Activated CD4-positive, alpha-beta T cell treated with anti-CD3 and anti-CD28 coated beads, Interleukin-2, Interleukin-4, amounts not matched to agents 100 ng/mL and 50 ng/mL, durations not matched to agents 16 hours and 8 hours (primary cell): ENCODE measurements around the gene NFASC.

ENCODE experiments used
- DNase-seq: peaks from one replicate; pipeline ENCODE4 v3.0.0-alpha.2; 2020; ENCODE audit warnings: low spot score

Gene NFASC

DNA sequence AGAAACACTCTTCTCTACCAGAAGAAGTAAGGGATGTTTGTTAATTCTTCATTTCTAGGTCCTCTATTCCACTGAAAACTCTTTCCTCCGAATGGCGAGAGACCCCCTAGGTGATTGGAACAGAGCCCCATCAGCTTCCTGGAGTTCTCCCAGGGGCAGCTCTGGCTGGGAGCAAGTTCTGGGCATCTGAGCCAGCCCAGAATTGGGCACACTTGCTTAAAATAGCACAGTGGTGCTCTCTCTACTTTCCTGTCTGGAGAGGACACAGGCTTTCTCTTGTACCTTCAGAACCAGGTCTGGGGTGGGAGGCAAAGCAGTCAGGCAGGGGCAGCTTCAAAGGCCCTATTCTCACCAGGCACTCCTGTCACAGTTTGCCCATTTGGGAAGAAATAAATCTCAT lies 89.2 kb downstream of the NFASC start:
- DNase-seq = no peak

DNA sequence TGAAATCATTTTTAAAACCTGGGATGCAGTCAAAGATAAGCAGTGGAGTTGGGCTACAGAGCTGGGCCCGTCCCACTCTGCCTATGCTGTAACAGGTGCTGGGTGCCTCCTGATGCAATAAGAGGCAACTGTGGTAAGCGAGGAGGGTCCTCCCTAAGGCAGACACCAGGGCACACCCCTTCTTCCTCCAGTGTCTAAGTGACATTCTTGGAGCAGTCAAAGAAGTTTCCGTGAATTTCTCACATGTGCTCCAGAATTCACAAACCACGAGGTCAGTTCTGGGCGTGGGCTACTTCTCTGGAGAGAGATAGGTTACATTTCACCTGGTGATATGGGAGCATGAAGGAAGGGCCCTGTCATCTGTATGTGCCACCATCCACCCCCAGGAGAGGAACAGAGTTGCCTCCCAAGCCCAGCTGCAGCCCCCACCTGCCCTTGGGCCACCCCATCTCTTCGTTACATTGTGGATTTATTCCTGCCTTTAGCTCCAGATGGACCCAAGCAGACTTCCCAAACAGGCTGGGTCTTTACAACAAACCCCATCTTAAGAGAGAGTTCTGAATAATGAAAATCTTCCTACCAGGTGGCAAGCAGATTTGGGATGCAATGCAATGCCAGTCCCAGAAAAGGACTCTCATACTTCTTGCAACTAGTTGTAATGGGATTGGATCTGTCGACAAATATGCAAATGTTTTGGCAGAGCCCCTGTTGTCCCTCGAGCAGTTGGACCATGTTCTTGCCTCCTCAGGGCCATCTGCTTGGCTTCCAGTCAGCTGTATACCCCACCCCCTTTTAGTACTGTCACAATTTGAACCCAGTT lies 89.9 kb downstream of the NFASC start:
- DNase-seq = no peak

DNA sequence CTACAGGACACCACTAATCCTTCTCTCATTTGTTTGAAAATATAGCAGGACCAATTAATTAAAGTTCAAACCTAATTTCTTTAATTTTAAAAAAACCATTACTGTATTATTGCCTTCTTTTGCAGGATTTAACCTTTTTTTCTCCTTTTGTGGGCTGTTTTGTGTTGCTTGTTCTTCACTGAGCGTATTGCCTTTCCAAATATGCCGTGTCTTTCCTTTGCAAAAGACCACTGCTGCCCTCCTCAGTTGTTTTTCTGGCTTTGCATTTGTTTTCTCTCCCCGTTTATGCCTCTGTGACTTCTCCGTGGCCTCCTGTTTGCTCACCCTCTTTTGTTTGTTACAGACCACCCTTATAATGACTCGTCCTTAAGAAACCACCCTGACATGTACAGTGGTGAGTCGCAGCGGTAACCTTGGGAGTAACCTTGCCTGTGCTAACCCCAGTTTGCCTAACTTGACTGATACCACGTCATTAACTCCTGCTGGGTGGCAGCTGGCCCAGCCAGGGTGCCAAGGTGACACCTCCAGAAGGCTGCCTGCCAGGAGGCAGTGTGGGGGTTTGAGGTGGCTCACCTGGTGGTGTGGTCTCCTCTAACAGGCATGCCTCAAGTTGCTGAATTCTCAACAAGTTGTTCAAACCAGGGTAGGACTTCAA lies 91.2 kb downstream of the NFASC start:
- DNase-seq = no peak

- DNase-seq = no peak
Measured at GRCh38 chr1:204962742-204963632, 92.3 kb downstream of the NFASC start.

- DNase-seq = no peak
Measured at GRCh38 chr1:204967451-204967850, 96.8 kb downstream of the NFASC start.

DNA sequence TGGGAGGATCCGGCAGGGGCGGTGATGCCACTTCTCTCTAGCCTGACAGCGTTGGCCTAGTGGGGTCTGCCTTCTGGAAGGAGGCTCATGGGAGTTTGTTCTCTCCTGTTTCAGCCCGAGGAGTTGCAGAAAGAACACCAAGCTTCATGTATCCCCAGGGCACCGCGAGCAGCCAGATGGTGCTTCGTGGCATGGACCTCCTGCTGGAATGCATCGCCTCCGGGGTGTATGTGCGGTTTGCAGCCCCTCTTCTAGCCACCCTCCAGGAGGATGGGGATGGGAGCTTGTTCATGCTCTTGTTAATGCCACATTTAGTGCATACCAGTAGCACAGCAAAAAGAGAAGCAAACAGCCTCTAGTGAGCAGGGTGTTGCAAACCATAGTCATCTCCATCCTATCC lies 97.5 kb downstream of the NFASC start:
- DNase-seq = no peak

GRCh38 chr1:204968951-204969350 lies 98.3 kb downstream of the NFASC start:
- DNase-seq = no peak

- DNase-seq = no peak
Measured at GRCh38 chr1:204970937-204971336, 100.3 kb downstream of the NFASC start.

- DNase-seq = no peak
Measured at GRCh38 chr1:204971517-204972336, 101.1 kb downstream of the NFASC start.

- no peak for DNase-seq
Measured at GRCh38 chr1:204972426-204972825, 101.8 kb downstream of the NFASC start.

DNA sequence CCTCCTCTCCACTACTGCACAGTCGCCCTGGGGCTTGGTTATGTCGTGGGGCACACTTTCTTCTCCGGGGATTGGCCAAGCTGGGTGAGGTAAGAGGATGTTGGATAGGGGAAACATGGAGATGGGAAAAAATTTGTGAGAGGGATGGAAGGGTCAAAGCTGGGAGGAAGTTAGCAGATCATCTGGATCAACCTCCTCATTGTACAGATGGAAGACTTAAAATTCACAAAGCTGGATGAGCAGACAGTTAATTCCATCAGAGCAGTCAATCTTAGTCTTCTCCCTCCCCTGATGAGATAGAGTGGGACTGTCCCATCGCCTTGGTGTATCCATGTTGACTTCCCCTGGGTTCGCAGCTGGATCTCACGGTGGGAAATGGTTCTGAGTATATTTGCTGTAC lies 102.8 kb downstream of the NFASC start:
- DNase-seq = no peak

- no peak for DNase-seq
Measured at GRCh38 chr1:204974327-204974726, 103.7 kb downstream of the NFASC start.

GRCh38 chr1:204975021-204975420 lies 104.4 kb downstream of the NFASC start:
- DNase-seq = no peak

- peak; percentile 61 for DNase-seq
Measured at GRCh38 chr1:204975568-204976235, 105.0 kb downstream of the NFASC start.

DNA sequence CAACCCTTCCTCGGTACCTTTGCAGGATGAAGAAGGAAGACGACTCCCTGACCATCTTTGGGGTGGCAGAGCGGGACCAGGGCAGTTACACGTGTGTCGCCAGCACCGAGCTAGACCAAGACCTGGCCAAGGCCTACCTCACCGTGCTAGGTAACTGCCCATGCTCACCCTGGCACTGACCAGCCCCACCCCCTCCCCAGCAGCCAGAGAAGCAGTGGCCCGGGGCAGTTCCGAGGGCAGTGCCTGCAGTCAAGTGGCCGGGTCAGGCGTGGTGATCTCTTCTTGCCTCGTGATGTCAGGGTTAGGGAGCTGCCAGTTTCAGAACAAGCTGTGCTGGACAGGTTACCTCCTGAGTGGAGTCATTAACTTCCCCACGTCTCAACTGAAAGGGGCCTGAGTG lies 106.0 kb downstream of the NFASC start:
- no peak for DNase-seq

DNA sequence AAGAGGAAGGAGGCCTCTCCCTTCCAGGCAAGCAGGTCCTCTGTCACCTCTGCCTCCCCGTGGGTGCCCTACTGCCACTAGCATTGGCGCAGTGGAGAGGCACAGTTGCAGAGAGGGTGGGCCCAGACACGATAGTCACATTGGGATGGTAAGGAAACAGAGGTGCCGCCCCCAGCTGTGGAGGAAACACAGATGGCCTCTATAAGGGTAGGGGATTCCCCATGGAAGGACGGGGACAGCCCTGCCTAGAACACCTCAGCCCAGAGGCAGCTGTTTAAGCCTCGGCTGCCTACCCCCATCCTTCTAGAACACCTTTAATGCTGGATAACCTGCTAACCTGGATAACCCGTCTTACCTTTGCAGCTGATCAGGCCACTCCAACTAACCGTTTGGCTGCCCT lies 106.7 kb downstream of the NFASC start:
- DNase-seq = peak; percentile 8

DNA sequence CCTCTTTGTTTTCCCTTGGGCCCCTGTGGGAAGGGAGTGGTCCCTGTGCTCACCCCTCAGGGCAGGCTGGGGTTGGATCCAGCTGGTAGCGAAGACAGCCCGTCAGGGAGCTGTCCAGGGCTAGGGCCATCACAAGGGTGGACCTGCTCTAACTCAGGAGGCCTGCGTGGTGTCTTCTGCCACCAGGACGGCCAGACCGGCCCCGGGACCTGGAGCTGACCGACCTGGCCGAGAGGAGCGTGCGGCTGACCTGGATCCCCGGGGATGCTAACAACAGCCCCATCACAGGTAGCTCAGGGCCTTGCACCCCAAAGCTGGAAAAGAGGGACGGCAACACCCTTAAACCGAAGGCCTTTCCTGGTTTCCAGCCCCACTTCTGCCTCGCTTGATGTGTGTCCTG lies 108.1 kb downstream of the NFASC start:
- no peak for DNase-seq

GRCh38 chr1:204979306-204979705 lies 108.6 kb downstream of the NFASC start:
- no peak for DNase-seq

DNA sequence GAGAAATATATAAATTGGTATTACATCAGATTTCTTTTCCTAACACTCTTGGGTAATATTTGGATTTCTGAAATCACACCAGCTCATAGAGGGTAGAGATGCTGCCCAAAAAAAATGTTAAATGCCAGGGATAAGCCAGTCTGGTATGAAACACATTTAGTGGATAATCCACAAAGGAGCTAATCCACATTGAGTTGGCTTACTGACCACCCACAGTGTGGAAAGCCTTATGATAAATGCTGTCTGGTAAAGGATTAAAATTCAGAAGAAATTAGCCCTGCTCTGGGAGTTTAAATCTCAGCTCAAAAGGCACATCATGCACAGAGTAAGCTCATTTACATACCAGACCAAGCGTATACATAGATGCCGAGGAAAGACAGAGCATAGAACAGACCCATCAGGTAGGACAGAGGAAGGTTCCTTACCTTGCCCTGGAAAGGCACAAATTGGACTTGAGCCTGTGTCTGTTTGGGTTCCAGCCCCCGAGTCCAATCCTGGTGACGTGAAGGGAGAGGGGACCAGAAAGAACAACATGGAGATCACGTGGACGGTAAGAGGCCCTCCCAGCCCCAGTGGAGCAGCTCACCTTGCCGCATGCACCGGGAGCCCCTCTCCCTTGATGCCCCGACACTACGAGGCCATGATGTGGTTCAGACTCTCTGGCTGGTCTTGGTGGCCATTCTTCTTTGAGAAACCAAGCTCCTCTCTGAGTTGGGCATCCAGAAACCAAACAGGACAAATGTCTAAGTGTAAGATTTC lies 109.4 kb downstream of the NFASC start:
- DNase-seq = no peak

GRCh38 chr1:204980840-204981405 lies 110.3 kb downstream of the NFASC start:
- DNase-seq = no peak
